HG02943 (cell line): ENCODE measurements around the gene YJEFN3.

Source experiments
- ATAC-seq: cut with Tn5 transposase; IDR thresholded peaks from one replicate; pipeline ENCODE4 v1.9.1; 2021; ENCODE audit warnings: mild to moderate bottlenecking, low read depth, moderate library complexity; ENCODE audit not compliant: unreplicated experiment

The YJEFN3 gene, protein sequence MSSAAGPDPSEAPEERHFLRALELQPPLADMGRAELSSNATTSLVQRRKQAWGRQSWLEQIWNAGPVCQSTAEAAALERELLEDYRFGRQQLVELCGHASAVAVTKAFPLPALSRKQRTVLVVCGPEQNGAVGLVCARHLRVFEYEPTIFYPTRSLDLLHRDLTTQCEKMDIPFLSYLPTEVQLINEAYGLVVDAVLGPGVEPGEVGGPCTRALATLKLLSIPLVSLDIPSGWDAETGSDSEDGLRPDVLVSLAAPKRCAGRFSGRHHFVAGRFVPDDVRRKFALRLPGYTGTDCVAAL

DNA sequence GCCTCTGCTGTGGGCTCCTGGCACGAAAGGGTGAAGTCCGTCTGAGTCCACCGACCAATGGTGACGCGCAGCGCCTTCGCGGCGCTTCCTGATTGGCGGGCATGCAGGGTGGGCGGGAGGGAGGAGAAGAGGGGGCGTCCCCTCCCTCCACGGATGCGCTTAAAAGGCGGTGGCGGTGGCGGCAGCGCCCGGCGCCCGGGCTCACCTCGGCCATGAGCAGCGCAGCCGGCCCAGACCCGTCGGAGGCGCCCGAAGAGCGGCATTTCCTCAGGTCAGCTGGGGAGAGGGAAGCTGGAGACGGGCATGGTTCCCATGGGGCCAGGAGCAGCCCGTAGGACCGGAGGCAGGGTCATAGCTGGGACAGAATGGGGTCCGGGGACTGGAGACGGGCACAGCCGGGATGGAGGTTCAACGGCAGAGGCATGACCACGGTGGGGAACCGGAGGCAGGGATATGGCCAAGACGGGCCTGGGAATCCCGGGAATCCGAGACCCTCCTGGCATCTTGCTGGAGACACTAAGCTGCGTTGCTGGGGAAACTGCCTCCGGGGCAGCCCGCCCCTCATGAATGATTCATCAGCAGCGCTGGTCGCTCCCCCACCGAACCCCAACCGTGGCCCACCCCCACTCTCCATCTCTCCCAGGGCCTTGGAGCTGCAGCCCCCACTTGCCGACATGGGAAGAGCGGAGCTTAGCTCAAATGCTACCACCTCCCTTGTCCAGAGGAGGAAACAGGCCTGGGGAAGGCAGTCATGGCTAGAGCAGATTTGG, at the start of gene YJEFN3:
Gene YJEFN3, plus strand, starts transcription at position 191 of the 770 bp plus-strand sequence. Its CDS starts 22 bp downstream, at position 213.
- no peak for ATAC-seq

DNA sequence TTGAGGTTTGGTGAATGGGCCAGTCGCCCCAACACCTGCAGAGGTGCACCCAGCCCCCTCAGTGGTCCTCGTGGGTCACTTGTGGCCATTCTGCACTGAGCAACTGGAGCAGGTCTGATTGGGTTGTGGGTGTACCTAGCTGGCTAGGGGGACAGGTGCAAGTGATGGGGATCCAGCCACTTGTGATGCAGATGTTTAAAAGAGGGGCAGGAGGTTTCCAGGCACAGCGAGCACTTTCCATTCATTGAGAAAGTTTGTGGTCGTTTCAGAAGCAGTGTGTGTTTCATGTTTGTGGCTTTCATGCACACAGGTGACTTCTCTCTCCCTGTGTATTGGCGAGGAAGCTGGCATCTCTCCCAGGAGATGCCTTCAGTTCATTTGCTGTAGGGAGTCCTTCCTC, 48.0 kb upstream of the YJEFN3 start:
- ATAC-seq: no peak

DNA sequence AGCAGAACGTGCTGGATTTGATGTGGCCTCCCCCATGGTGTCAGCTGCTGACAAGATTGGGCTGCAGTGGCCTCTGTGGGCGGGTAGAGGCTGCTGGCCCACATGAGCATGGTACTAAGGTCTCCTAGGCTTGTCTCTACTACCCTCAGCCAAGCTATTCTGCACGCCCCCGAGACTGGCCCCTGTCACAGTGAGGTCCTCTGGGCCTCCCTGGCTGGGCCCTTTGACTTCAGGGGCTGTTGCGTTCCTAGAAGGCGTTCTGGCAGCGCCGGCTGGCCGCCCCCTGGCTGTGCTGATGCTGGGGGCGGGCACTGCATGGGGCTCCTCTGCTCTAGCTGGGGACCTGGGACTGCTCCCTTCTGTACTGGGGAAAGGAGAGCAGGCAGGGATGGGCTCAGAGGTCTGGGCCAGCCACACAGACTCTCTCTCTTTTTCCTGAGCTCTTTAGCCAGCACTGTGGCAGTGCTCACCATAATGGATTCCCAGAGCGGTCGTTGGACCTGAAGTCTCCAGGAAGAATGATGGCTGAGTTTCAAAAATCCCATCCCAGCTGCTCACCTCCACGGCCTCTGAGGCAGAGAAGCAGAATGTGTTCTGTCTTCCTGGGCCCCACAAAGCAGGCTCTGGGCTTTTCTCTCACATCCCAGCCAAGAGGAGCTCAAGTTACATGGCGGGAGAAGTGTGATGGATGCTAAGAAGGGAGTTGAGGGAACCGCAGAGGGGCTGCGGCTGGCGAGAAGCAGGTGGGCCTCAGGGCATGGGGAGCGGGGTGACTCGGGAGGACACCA, 45.7 kb upstream of the YJEFN3 start:
- no peak for ATAC-seq

DNA sequence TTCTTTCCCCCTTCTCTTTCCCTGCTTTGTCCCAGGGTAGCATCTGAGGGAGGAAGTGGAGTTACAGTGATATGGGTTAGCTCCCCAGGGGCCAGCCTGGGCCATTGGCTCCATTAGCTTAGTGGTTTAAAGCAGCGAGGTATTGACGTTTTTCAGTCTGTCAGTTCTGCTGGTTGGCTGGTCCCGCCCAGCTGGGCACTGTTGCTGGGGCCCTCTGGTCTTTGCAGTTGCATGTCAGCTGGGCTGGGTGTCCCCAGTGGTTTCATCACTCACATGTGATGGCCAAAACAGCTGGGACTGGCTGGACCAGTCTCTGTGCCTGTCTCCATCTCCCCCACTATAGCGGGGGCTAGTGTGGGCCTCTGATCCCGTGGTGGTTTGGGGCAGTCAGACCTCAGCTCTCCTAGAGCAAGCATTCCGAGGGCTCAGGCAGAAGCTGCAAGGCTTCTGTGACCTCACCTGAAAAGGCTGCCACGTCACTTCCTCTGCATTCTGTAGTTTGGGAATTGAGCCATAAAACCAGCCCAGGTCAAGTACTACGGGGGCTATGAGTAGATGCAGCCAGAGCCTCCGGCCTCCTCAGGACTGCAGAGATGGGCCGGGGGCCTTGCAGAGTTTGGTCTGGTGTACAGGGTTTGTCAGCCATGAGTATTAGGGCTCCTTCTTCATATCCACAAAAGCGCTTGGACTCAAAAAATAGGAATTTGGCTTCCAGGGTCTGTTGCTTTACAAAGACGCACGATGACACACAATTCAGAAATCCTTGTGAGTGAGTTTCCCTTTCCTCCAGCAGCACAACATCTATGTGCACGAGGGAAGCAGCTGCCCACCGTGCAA, 43.3 kb upstream of the YJEFN3 start:
- no peak for ATAC-seq

DNA sequence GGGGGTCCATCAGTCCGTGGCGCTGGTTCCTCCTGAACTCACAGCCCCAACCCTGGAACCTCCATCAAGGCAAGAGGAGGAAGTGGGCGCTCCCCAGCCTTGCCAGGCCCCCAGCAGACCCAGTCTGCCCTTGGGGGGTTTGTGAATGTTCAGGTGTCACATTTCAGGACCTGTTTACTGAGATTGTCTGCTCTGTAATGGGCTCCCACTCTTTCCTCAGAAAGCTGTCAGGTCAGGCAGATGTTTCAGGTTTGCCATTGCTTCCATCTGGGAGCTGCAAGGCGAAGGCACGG, 42.8 kb upstream of the YJEFN3 start:
- ATAC-seq: no peak

DNA sequence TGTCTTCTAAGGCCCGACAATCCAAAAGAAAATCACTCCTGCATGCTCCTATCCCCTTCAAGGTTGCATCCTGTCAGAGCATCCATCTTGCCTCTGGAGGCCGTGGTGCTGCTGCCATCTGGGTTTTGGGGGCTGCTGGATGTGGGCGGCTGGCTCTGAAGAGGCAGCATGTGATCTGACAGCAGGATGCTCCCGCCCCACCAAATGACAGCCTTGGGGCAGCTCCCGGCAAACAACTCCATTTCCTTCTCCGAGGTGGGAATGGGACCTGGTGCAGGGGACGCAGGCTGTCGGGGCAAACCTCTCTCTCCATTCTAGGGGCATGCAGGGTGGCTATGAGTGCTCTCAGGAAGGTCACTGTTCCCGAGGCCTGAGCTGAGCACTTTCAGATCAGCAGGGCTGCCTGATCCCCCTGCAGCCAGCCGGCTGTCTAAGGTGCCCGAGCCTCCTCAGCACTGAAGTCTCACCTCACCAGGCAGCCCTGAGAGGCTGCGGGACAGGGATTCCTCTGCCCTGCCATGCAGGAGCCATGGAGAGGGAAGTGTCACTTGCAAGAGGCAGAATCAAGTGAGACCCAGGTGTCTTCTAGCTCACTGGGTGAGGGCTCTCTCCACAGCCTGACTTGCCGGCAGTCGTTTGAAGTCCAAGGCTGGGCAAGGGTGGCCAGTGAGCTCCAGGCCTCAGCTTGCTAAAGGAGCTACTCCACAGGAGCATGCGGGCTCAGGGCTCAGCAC, 42.2 kb upstream of the YJEFN3 start:
- no peak for ATAC-seq

DNA sequence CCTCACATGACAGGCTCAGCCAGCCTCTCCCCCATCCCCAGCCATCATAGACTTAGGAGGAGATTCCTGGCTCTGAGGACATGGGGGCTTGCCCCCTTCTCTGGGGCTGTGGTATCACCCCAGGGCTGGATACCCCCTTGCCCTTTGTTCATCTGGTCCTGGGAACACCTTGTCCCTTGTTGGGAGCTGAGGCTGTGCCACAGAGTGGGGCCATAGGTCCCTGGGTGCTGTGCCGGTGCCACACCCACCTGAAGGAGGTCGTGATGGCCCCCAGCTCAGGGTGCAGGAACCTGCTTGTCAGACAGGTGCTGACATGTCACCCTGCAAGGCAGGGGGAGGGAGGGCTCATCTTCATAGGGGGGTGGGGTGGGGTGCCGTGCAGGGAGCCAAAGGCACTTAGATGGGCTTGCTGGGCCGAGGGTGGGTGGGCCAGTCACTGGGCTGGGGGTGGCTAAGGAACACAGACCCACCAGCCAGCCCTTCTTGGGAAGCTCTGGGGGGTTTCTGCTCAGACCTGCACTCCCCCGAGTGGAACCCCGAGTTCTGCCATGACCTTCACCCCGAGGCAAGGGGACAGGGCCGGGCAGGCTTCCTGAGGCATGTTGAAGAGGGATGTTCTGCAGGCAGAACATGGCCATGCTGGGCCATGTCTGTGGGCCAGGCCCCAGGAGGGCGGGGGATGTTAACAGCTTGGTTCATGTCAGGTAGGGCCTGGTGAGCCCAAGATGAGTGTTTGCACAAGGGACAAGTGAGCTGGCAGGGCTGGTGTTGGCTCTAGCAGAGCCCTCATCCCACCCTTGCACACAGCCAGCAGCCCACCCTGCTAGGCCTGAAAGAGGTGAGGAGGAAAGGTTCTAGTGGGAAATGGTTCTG, 41.4 kb upstream of the YJEFN3 start:
- ATAC-seq: no peak

DNA sequence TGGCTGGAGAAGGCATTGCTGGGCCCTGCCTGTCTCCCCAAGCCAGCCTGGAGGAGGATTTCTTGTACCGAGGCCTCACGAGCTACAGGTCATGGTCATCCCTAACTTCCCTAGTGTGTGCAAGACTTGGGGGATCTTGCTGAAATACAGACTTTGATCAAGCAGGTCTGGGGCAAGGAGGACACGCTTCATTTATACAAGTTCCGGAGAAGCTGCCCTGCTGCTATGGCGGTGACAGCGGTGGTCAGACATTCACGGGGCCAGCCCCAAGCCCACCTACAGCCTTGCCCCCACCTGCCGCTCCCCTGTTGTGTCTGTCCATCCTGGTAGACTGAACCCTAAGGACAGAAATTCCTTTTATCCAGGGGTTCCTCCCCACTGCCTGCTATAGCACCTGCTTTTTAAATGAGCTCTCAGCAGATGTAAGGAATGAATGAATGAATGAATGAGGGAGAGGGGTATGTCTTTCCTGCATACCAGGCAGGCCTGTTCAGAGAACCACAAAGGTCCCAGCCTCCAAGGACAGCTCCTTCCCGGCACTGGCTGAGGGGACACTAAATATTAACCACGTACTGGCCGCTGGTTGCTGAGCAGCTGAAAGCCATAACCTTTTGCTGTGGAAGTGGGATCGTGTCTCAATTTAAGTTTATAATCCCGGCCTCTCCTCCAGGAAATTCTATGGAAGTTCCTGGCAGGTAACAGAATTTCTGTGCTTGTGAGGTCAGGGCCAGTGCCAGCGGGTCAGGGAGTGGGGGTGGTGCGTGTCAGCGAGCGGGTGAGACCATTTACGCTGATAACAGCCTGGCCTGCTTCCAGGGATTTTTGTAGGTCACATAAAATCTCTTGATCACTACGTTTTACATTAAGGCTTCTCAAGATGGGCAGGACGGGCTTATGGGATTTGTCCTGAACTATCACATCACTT, 40.5 kb upstream of the YJEFN3 start:
- ATAC-seq: no peak

DNA sequence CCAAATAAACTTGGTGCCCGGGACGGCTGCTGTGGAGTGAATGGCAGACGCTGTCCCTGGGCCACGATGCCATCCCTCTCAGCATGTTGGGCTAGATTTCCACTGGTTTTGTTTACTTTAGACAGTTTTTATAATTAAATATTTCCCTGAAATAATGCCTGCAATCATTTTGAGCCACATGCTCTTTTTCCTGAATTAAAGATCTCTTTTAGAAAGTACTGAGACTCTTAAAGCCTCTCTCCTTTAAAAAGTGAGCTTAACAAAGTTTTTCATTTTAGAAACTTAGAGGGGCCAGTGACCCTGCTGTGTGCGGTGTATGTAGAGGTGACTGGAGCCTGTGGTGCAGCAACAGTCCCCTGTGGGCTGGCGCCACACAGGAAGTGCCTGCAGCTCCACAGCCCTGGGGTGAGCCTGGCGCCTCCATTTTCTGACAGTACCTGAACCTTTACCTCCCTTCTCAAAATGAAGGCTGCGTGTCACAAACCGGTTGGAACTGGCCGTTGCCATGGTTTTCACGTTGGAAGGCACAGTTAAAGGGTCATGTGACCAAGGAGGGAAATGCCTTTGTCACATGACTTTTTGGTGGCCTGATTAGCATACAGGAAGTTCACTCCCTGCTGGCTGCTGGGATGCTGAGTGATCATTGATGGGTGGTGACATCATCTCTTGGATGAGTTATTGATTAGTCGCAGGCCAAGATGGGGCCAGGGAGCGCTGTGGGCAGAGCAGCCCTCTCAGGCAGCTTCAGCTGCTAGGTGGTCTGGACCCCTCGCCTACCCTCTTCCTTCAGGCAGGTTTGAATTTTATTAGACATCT, 39.6 kb upstream of the YJEFN3 start:
- ATAC-seq: peak; percentile 52

DNA sequence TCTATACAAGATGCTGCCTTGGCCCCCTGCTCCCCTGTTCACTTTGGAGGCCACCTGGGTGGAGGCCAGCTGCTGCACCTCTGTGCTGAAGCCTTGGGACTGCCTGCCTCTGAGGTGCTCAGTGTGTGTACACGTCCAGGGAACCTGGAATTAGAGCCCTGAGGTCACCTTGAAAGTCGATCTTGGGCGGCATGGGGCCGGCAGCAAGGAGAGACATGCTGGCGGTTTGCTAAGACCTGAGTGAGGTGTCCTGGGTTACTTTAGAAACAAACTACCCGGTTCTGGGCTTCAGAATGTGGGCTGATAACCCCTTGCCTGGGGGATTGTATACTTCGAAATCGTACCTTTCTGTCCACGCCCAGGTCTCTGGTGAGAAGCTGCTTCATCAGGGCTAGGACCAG, 38.9 kb upstream of the YJEFN3 start:
- ATAC-seq: no peak

DNA sequence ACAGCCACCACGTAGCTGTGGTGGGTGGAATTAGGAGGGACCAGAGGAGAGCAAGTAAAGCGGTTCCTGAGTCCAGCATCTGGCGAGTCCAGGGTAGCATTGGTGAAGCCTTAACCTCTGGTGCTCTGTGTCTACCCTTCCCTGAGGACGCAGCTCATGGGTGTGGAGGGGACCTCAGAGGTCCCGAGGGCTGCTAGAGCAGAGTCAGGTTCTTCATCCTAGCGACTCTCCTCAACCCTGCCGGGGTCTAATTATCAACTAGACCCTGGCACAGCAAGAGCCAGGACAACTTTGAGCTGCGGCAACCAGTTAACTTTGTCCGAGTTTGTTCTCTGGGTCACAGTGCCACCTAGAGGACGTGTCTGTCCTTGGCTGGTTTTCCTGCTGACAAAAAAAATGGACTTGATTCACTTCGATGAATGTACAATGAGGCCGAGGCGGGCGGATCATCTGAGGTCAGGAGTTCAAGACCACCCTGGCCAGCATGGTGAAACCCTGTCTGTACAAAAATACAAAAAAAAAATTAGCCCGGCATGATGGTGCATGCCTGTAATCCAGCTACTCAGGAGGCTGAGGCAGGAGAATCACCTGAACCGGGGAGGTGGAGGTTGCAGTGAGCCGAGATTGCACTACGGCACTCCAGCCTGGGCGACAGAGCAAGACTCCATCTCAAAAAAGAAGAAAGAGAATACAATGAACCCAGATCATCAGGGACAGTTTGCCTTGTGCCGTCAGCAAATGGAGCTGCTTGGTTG, 38.3 kb upstream of the YJEFN3 start:
- ATAC-seq: no peak

DNA sequence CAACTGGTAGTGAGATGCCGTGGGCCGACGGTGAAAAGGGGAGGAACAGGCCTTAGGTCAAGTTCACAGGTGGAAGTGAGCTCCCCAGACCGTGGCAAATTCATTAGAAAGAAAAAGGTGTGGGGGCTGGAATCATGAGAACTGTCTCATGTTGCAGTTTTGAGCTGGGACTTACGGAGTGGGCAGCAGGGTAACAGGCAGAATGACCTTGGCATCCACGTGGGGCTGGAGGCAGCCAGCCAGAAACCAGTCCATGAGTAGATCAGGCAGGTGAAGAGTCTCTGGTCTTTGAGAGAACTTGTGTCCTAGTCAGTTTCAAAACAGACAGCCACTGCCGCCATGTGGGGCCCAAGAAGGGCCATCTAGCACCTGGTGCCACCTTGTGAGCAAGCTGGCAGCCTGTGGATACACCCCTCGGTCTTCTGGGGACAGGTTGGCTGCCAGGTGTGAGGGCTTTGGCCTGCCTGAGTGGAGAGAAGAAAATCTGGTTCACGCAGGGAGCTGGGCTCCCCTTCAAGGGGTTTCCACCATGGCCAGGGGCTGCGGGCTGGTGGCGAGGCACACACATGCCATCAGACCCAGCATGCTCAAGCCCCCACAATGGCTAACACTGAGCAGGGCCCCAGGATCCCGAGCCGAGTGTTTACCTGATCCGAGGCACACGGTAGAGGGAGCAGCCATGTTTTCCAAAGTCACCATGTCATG, 37.2 kb upstream of the YJEFN3 start:
- no peak for ATAC-seq

DNA sequence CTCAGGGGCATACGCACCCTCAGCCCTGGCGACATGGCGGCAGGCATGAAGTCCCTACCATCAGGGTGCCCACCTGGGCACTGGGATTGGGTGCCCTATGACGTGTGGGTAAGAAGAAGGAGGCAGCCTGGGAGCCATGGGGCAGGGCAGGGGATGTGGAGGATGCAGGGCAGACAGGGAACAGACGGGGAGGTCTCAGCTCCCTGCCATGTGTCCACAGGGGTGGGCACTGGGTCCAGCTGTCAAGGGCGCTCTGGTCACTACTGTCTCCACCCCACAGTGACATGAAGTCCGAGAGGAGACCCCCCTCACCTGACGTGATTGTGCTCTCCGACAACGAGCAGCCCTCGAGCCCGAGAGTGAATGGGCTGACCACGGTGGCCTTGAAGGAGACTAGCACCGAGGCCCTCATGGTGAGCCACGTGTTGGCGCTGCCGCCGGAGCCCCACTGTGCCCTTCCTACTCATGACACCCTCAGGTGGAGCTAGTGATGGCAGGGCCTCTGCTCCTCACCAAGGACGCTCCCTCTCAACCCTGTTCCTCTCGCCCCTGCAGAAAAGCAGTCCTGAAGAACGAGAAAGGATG, 36.6 kb upstream of the YJEFN3 start:
- ATAC-seq: no peak

DNA sequence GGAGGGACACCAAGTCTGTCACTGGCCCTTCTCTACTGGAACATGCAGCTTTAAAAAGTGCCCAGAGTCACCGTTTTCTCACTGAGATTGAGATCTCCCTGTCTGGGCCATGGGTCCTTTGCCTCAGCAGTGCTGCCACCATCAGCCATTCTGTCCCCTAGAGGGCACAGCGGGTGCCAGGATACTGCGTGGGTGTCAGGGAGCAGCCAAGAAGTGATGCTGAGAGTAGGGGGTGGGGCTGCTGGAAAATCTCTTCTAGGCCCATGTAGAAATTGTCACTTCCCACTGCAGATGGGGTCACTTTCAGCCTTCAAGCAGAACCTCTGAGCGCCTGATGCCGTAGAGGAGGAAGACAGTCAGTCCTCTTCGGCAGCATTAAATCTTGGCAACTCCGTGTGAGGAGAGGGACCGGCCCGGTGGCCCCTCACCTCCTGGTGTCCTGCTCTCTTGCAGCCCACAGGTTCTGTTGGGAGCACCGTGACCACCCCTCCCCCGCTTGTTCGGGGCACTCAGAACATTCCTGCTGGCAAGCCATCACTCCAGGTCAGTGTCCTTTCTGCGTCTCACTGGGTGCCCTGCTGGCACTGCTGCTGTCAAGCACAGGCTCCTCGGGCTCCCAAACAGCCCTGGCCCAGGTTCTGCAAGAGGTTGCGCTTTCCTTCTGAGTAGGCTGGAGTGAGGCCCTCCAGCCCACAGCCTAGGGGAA, 34.7 kb upstream of the YJEFN3 start:
- no peak for ATAC-seq
